Esophagus muscularis mucosa (tissue), 4 donors: ENCODE measurements around the gene HOXD11. TPM values are rescaled to one million over a fixed set of nuclear protein-coding genes. Genes with fewer than 3 reads are reported as not detected.

ENCODE experiments used
- DNase-seq: peaks from one replicate; pipeline ENCODE4 v3.0.0-alpha.2; 2017; ENCODE audit errors: extremely low spot score
- H3K27ac ChIP-seq, 4 donors: fragments of 200-600 bp; sonication (generic); replicated peaks in 1 of 4; 1 replicate in 3 of 4; 2 replicates in 1 of 4; pipeline ENCODE4 v1.5.1; 2016 to 2019; ENCODE audit warnings: mild to moderate bottlenecking in 1 of 4
- H3K27me3 ChIP-seq, 4 donors: fragments of 200-600 bp; sonication (generic); one replicate each; pipeline versions ENCODE4 v1.5.1 to v1.6.0; 2016 to 2019
- H3K36me3 ChIP-seq, 4 donors: fragments of 200-600 bp; sonication (generic); one replicate each; pipeline ENCODE4 v1.5.1; 2016 to 2019
- H3K4me1 ChIP-seq, 4 donors: fragments of 200-600 bp; sonication (generic); one replicate each; pipeline ENCODE4 v1.5.1; 2016 to 2019
- H3K4me3 ChIP-seq, 4 donors: fragments of 200-600 bp; sonication (generic); 1 replicate in 2 of 4; 2 replicates in 2 of 4; pipeline ENCODE4 v1.5.1; 2016 to 2019; ENCODE audit warnings: mild to moderate bottlenecking in 4 of 4, moderate library complexity in 1 of 4
- H3K9me3 ChIP-seq, 4 donors: fragments of 200-600 bp; sonication (generic); 1 replicate in 3 of 4; 2 replicates in 1 of 4; pipeline ENCODE4 v1.5.1; 2016 to 2019
- CTCF ChIP-seq, 3 experiments: fragments of 200-600 bp in 2 of 3; fragments of 450-650 bp in 1 of 3; sonication (generic) in 2 of 3; IDR thresholded peaks; one replicate each; pipeline ENCODE4 v1.5.1; 2017 to 2019; ENCODE audit warnings: antibody characterized with exemption in 3 of 3, mild to moderate bottlenecking in 2 of 3, moderate library complexity in 1 of 3
- EP300 ChIP-seq: sonication (generic); formaldehyde crosslinking; IDR thresholded peaks from one replicate; pipeline ENCODE4 v1.6.1; 2017; ENCODE audit warnings: antibody characterized with exemption
- POLR2A ChIP-seq: fragments of 450-650 bp; IDR thresholded peaks from one replicate; pipeline ENCODE4 v1.6.1; 2017; ENCODE audit warnings: antibody characterized with exemption, moderate library complexity, mild to moderate bottlenecking, low read depth
- POLR2AphosphoS5 ChIP-seq, 2 donors: sonication (generic); formaldehyde crosslinking; IDR thresholded peaks; one replicate each; pipeline ENCODE4 v1.6.1; 2017; ENCODE audit warnings: antibody characterized with exemption in 2 of 2
- WGBS: methylation state at CpG from one replicate; pipeline ENCODE4 v1.1.5; 2018; 5-methylcytosine and 5-hydroxymethylcytosine counted together
- intact Hi-C: fragments of 100-400 bp; cut with DNase I; formaldehyde crosslinking; loops from one replicate; pipeline ENCODE4 v1.15.1; 2023
- total RNA-seq, 4 donors: library from RNA; depleted of rRNA; stranded (reverse); fragments of >200 nt; gene quantifications; one replicate each; pipeline versions ENCODE4 v1.1.0 to v1.2.1, GENCODE V29; 2016

Gene HOXD11
- total RNA-seq, 4 donors from 2014 or later = not detected

- 34% methylated on average over 8 of the region's 8 CpGs for WGBS
- H3K27me3 ChIP-seq = peaks cover 7 to 100% (median 73%) of the 10 kb centered on the region in 4 donors
- no peaks in the 10 kb centered on the region for H3K9me3 ChIP-seq
- no peak overlapping the region for H3K27ac ChIP-seq
- no peaks in the 10 kb centered on the region for H3K36me3 ChIP-seq
- DNase-seq = no peak
- intact Hi-C loops = no loop called here
- TF ChIP-seq POLR2A = no peak
- no peak for TF ChIP-seq POLR2AphosphoS5 (IDR thresholded peaks at IDR 0.05)
- TF ChIP-seq EP300 = no peak
- peaks cover 20 to 63% (median 54%) of the 10 kb centered on the region in 4 donors for H3K4me1 ChIP-seq
- H3K4me3 ChIP-seq = no peak overlapping the region
These were observed 49.3 kb downstream of the HOXD11 start for GRCh38 chr2:176156301-176156806.

GRCh38 chr2:176156807-176157498 lies 49.9 kb downstream of the HOXD11 start, which contains the start of gene HOXD3:
TSS of gene HOXD3 (plus strand) at chr2:176157307. CDS start at chr2:176169115, 11,808 bp downstream.
- WGBS = 12% methylated on average over 39 of the region's 48 CpGs
- H3K36me3 ChIP-seq = no peaks in the 10 kb centered on the region

GRCh38 chr2:176157499-176158185 lies 50.6 kb downstream of the HOXD11 start:
- DNase-seq = no peak
- peaks cover 7 to 100% (median 73%) of the 10 kb centered on the region in 4 donors for H3K27me3 ChIP-seq
- intact Hi-C loops = no loop called here
- peak overlapping the region; percentile 19 to 29 (median 26) for H3K4me3 ChIP-seq
- 5% methylated on average over 42 of the region's 43 CpGs for WGBS
- no peak overlapping the region for H3K27ac ChIP-seq
- no peaks in the 10 kb centered on the region for H3K36me3 ChIP-seq
- H3K9me3 ChIP-seq = no peaks in the 10 kb centered on the region
- TF ChIP-seq POLR2AphosphoS5 (IDR thresholded peaks at IDR 0.05) (no peak), EP300 (no peak), POLR2A (no peak), CTCF (IDR thresholded peaks at IDR 0.05) (no peak)
- H3K4me1 ChIP-seq = peaks cover 17 to 59% (median 47%) of the 10 kb centered on the region in 4 donors

More at GRCh38 chr2:176156807-176157498, 49.9 kb downstream of the HOXD11 start, which contains the start of gene HOXD3:
- intact Hi-C loops = no loop called here
- no peak for DNase-seq
- no peak within 1 kb of the TSS for H3K27ac ChIP-seq
- H3K27me3 ChIP-seq = peaks cover 7 to 100% (median 72%) of the 10 kb centered on the region in 4 donors
- no peak for TF ChIP-seq EP300
- TF ChIP-seq POLR2A = no peak
- TF ChIP-seq CTCF (IDR thresholded peaks at IDR 0.05) = no peak
- no peak for TF ChIP-seq POLR2AphosphoS5 (IDR thresholded peaks at IDR 0.05)
- H3K9me3 ChIP-seq = no peaks in the 10 kb centered on the region
- peak within 1 kb of the TSS; percentile 19 to 29 (median 26) for H3K4me3 ChIP-seq
- H3K4me1 ChIP-seq = peaks cover 17 to 60% (median 50%) of the 10 kb centered on the region in 4 donors

- TF ChIP-seq CTCF (IDR thresholded peaks at IDR 0.05) (no peak), EP300 (no peak), POLR2AphosphoS5 (IDR thresholded peaks at IDR 0.05) (no peak), POLR2A (no peak)
- DNase-seq = no peak
- Histone ChIP-seq H3K4me3 (no peak overlapping the region), H3K36me3 (no peaks in the 10 kb centered on the region), H3K27me3 (peaks cover 7 to 100% (median 73%) of the 10 kb centered on the region in 4 donors), H3K9me3 (no peaks in the 10 kb centered on the region), H3K27ac (no peak overlapping the region), H3K4me1 (peaks cover 17 to 58% (median 47%) of the 10 kb centered on the region in 4 donors)
- intact Hi-C loops = no loop called here
- WGBS = 17% methylated on average over 22 of the region's 22 CpGs
These were observed 51.1 kb downstream of the HOXD11 start for GRCh38 chr2:176158186-176158591.
